Keratinocyte (primary cell): ENCODE measurements around the gene SLAIN2. TPM values are rescaled to one million over a fixed set of nuclear protein-coding genes. Genes with fewer than 3 reads are reported as not detected.

Experiments used
- DNase-seq: peaks from one replicate; pipeline ENCODE4 v3.0.0-alpha.2; 2011; ENCODE audit warnings: low read depth, missing footprints, low spot score
- FAIRE-seq: peaks from 2 replicates; lab custom pipeline; 2011; peaks lifted over from hg19 to GRCh38; lab: Jason Lieb, UNC
- H2AFZ ChIP-seq: 2 replicates; pipeline ENCODE4 v1.6.0; 2012; ENCODE audit warnings: low read length, control low read depth, inconsistent platforms; ENCODE audit not compliant: control insufficient read depth
- H3K27ac ChIP-seq: 2 replicates; pipeline ENCODE4 v1.5.1; 2011; ENCODE audit warnings: low read length; ENCODE audit not compliant: control insufficient read depth, insufficient read depth
- H3K27me3 ChIP-seq: 3 replicates; pipeline ENCODE4 v1.6.0; 2011; ENCODE audit warnings: low read length; ENCODE audit not compliant: control insufficient read depth, insufficient read depth; ENCODE audit errors: extremely low read depth
- H3K36me3 ChIP-seq, 2 experiments: 2 replicates in 1 of 2; 3 replicates in 1 of 2; pipeline ENCODE4 v1.5.1; 2011; ENCODE audit warnings: low read length in 2 of 2, mild to moderate bottlenecking in 1 of 2; ENCODE audit not compliant: control insufficient read depth in 2 of 2, insufficient read depth in 2 of 2; ENCODE audit errors: extremely low read depth in 1 of 2
- H3K4me1 ChIP-seq: 3 replicates; pipeline ENCODE4 v1.5.1; 2011; ENCODE audit warnings: low read length; ENCODE audit not compliant: control insufficient read depth, insufficient read depth; ENCODE audit errors: extremely low read depth
- H3K4me2 ChIP-seq: 3 replicates; pipeline ENCODE4 v1.6.0; 2011; ENCODE audit warnings: low read depth, low read length; ENCODE audit not compliant: control insufficient read depth, insufficient read depth; ENCODE audit errors: extremely low read depth
- H3K4me3 ChIP-seq, 3 experiments: fragments of 200-600 bp in 1 of 3; sonication (generic) in 1 of 3; 2 replicates in 2 of 3; 3 replicates in 1 of 3; pipeline ENCODE4 v1.5.1; 2011 to 2016; ENCODE audit warnings: low read length in 3 of 3, mild to moderate bottlenecking in 3 of 3, control low read depth in 2 of 3, inconsistent platforms in 1 of 3, low read depth in 1 of 3, mixed read lengths in 1 of 3, mixed run types in 1 of 3, moderate library complexity in 1 of 3; ENCODE audit not compliant: control insufficient read depth in 2 of 3, insufficient read depth in 2 of 3; ENCODE audit errors: extremely low read depth in 1 of 3
- H3K79me2 ChIP-seq: 2 replicates; pipeline ENCODE4 v1.6.0; 2012; ENCODE audit warnings: low read length; ENCODE audit not compliant: control insufficient read depth, insufficient read depth
- H3K9ac ChIP-seq: 3 replicates; pipeline ENCODE4 v1.6.0; 2011; ENCODE audit warnings: low read length; ENCODE audit not compliant: control insufficient read depth, insufficient read depth; ENCODE audit errors: extremely low read depth
- H3K9me1 ChIP-seq: 3 replicates; pipeline ENCODE4 v1.6.0; 2011; ENCODE audit warnings: low read length; ENCODE audit not compliant: control insufficient read depth, insufficient read depth; ENCODE audit errors: extremely low read depth
- H3K9me3 ChIP-seq: 2 replicates; pipeline ENCODE4 v1.5.1; 2012; ENCODE audit warnings: low read depth, low read length; ENCODE audit not compliant: control insufficient read depth
- H4K20me1 ChIP-seq: 3 replicates; pipeline ENCODE4 v1.6.0; 2011; ENCODE audit warnings: low read length; ENCODE audit not compliant: control insufficient read depth, insufficient read depth; ENCODE audit errors: extremely low read depth
- EZH2 ChIP-seq: IDR thresholded peaks from one replicate; pipeline ENCODE4 v1.6.1; 2012; ENCODE audit warnings: inconsistent platforms, mild to moderate bottlenecking, low read length, moderate library complexity
- dilution Hi-C: fragments of 300-500 bp; cut with MboI; formaldehyde crosslinking; loops from one replicate; pipeline ENCODE4 v1.7.0; 2020; ENCODE audit warnings: low sequenced_read_pairs; ENCODE audit not compliant: extremely low pct_ligation_motif_present
- polyA plus RNA-seq, 5 experiments: library from polyadenylated mRNA; depleted of rRNA in 3 of 5; stranded (reverse) in 3 of 5; stranded (forward) in 1 of 5; unstranded in 1 of 5; fragments of >200 nt; gene quantifications; 1 replicate in 1 of 5; 2 replicates in 3 of 5; 3 replicates in 1 of 5; pipeline versions ENCODE4 v1.2.1 to v1.2.3, GENCODE V29; 2011 to 2012; ENCODE audit warnings: missing spikeins in 2 of 5, low read depth in 1 of 5, low replicate concordance in 1 of 5
- TF ChIP-seq, protein P1 (sequence below), 3 experiments: IDR thresholded peaks in 1 of 3; conservative IDR thresholded peaks in 1 of 3; optimal IDR thresholded peaks in 1 of 3; 2 replicates in 2 of 3; 3 replicates in 1 of 3; pipeline versions ENCODE3 to v1.5.1; 2011; ENCODE audit warnings: low read length in 3 of 3, mild to moderate bottlenecking in 3 of 3, moderate library complexity in 2 of 3, control low read depth in 1 of 3, inconsistent platforms in 1 of 3; ENCODE audit not compliant: insufficient read depth in 2 of 3; ENCODE audit errors: extremely low read depth in 1 of 3

SLAIN2 gene
- polyA plus RNA-seq, 1 donor (not counting 4 experiments of a cell fraction or from before 2014, with no cell fraction given), result 72.4 TPM

DNA sequence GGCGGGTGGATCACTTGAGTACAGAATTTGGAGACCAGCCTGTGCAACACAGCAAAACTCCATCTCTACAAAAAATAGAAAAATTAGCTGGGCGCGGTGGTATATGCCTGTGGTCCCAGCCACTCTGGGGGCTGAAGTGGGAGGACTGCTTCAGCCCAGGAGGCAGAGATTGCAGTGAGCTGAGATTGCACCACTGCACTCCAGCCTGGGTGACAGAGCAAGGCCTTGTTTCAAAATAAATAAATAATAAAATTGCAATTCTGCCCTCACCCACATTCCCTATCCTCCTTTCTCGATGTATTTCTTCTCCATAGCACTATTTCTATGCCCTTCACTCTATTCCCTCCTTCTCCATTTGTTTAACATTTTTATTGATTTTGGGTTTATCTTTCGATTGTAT, 8.7 kb upstream of the SLAIN2 start:
- no peak for DNase-seq
- H3K4me1 ChIP-seq, result peaks cover 56% of the 10 kb centered on the region
- no peaks in the 10 kb centered on the region for H3K9me3 ChIP-seq
- no peak for FAIRE-seq
- TF ChIP-seq, protein P1, sequence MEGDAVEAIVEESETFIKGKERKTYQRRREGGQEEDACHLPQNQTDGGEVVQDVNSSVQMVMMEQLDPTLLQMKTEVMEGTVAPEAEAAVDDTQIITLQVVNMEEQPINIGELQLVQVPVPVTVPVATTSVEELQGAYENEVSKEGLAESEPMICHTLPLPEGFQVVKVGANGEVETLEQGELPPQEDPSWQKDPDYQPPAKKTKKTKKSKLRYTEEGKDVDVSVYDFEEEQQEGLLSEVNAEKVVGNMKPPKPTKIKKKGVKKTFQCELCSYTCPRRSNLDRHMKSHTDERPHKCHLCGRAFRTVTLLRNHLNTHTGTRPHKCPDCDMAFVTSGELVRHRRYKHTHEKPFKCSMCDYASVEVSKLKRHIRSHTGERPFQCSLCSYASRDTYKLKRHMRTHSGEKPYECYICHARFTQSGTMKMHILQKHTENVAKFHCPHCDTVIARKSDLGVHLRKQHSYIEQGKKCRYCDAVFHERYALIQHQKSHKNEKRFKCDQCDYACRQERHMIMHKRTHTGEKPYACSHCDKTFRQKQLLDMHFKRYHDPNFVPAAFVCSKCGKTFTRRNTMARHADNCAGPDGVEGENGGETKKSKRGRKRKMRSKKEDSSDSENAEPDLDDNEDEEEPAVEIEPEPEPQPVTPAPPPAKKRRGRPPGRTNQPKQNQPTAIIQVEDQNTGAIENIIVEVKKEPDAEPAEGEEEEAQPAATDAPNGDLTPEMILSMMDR (optimal IDR thresholded peaks at IDR 0.05 in 1 of 3, IDR thresholded peaks at IDR 0.05 in 1 of 3, conservative IDR thresholded peaks at IDR 0.05 in 1 of 3; ENCODE audit: extremely low read depth in 1 of 3, insufficient read depth in 2 of 3, low read length in 3 of 3), result no peak
- TF ChIP-seq EZH2, result no peak
- no peak overlapping the region for H3K4me2 ChIP-seq
- no peak overlapping the region for H2AFZ ChIP-seq
- H3K27ac ChIP-seq, result peak overlapping the region; percentile 55
- no peak overlapping the region for H3K4me3 ChIP-seq
- dilution Hi-C loops, result no loop called here
- H3K27me3 ChIP-seq, result no peaks in the 10 kb centered on the region
- no peak overlapping the region for H3K9ac ChIP-seq
- no peaks in the 10 kb centered on the region for H3K36me3 ChIP-seq
- no peaks in the 10 kb centered on the region for H4K20me1 ChIP-seq
- H3K79me2 ChIP-seq, result no peaks in the 10 kb centered on the region
- no peaks in the 10 kb centered on the region for H3K9me1 ChIP-seq

DNA sequence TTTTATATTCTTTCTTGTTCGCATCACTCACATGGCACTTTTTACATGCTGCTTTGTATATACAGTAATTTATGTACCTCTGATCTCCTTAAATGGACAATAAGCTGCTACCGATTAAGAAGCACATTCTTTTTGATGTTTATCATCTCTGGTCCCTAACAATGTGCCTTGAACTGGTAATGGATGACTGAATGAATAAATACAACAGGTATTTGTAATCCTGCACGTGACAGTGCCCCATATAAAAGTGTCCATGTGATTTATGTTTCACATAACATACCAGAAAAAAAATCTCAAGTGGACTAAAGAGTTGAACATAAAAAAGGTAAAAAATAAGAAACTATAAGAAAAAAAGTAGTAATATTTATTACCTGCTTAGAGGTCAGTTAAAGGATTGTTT, 7.7 kb upstream of the SLAIN2 start:
- Histone ChIP-seq H3K79me2 (no peaks in the 10 kb centered on the region), H3K27ac (no peak overlapping the region), H3K9ac (no peak overlapping the region), H2AFZ (no peak overlapping the region), H3K9me1 (no peaks in the 10 kb centered on the region), H3K27me3 (no peaks in the 10 kb centered on the region), H3K4me3 (no peak overlapping the region), H4K20me1 (no peaks in the 10 kb centered on the region), H3K4me1 (peaks cover 65% of the 10 kb centered on the region), H3K36me3 (no peaks in the 10 kb centered on the region), H3K9me3 (no peaks in the 10 kb centered on the region), H3K4me2 (no peak overlapping the region)
- FAIRE-seq, result no peak
- TF ChIP-seq EZH2, result no peak
- TF ChIP-seq, protein P1 (optimal IDR thresholded peaks at IDR 0.05 in 1 of 3, IDR thresholded peaks at IDR 0.05 in 1 of 3, conservative IDR thresholded peaks at IDR 0.05 in 1 of 3; ENCODE audit: extremely low read depth in 1 of 3, insufficient read depth in 2 of 3, low read length in 3 of 3), result no peak
- no peak for DNase-seq
- dilution Hi-C loops, result no loop called here
